Measurements from ENCODE around the gene HYAL1.

DNA sequence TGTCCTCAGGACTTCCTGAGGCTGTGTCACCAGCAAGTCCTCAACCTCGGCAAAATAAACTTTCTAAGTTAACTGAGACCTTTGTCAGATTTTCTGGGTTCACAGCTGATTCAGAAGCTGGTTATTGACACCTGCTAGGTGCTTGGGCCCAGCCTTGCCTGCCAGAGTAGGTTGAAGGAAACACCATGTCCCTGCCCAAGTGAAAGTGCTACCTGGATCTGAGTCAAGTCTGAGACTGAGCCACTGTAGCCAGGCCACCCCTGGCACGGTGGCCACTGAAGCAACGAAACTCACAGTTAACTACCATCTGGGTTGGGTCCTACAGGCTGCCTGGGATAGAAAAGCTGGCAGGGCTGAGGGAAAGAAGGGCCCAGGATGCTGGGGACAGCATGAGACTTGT is 11.0 kb upstream of the HYAL1 start:
- TF ChIP-seq POLR2A (IDR thresholded peaks at IDR 0.05) (no peak), CTCF (IDR thresholded peaks at IDR 0.05) (no peak)

Measured in tibial nerve (tissue), 3 donors.